Measurements from ENCODE around the gene USP35. TPM values are rescaled to one million over a fixed set of nuclear protein-coding genes. Genes with fewer than 3 reads are reported as not detected.

Gene USP35
- total RNA-seq, 2 donors from 2014 or later, result 8.6 to 11.2 TPM

- no peak overlapping the region for H3K9ac ChIP-seq (ENCODE audit: extremely low read depth, low read length, poor library complexity, severe bottlenecking)
- H3K9me3 Mint-ChIP-seq, result no peaks in the 10 kb centered on the region
- 30 to 36% methylated on average over 18 to 30 of the region's 31 CpGs for WGBS, 2 experiments (ENCODE audit: insufficient coverage in 1 of 2, insufficient read length in 1 of 2)
Measured at GRCh38 chr11:78187366-78188285, 1.1 kb upstream of the USP35 start.

GRCh38 chr11:78189174-78189724, 530 bp downstream of the USP35 start:
- Mint-ChIP-seq H3K27me3 (ENCODE audit: insufficient read depth) (peaks cover 22% of the 10 kb centered on the region), H3K9me3 (no peaks in the 10 kb centered on the region), H3K4me3 (peak overlapping the region; percentile 86), H3K4me1 (peaks cover 15% of the 10 kb centered on the region), H3K27ac (no peak overlapping the region), H3K36me3 (ENCODE audit: low read depth) (peaks cover 4% of the 10 kb centered on the region)
- 22 to 34% methylated on average over 5 to 17 of the region's 18 CpGs for WGBS, 2 experiments (ENCODE audit: insufficient coverage in 1 of 2, insufficient read length in 1 of 2)
- H3K4me1 ChIP-seq (ENCODE audit: control insufficient read depth, insufficient read depth, low read length), result peaks cover 10% of the 10 kb centered on the region
- H3K27ac ChIP-seq (ENCODE audit: low read depth, low read length), result no peak overlapping the region
- no peak for TF ChIP-seq CTCF (conservative IDR thresholded peaks at IDR 0.05)
- H3K27me3 ChIP-seq (ENCODE audit: control insufficient read depth, insufficient read depth, low read length, poor library complexity, severe bottlenecking), result no peaks in the 10 kb centered on the region
- H3K9ac ChIP-seq (ENCODE audit: extremely low read depth, low read length, poor library complexity, severe bottlenecking), result peak overlapping the region; percentile 25
- DNase-seq, result no peak
- peak overlapping the region; percentile 84 for H3K4me3 ChIP-seq (ENCODE audit: low read length)
- no peaks in the 10 kb centered on the region for H3K9me3 ChIP-seq (ENCODE audit: control insufficient read depth, low read length)
- no peaks in the 10 kb centered on the region for H3K36me3 ChIP-seq (ENCODE audit: control insufficient read depth, insufficient read depth, low read length)

More at GRCh38 chr11:78187366-78188285, 1.1 kb upstream of the USP35 start:
- peak overlapping the region; percentile 84 for H3K4me3 ChIP-seq (ENCODE audit: low read length)
- H3K27ac Mint-ChIP-seq, result peak overlapping the region; percentile 82
- peaks cover 10% of the 10 kb centered on the region for H3K4me1 ChIP-seq (ENCODE audit: control insufficient read depth, insufficient read depth, low read length)
- H3K36me3 Mint-ChIP-seq (ENCODE audit: low read depth), result peaks cover 2% of the 10 kb centered on the region
- peaks cover 15% of the 10 kb centered on the region for H3K4me1 Mint-ChIP-seq
- DNase-seq, result no peak
- H3K27me3 ChIP-seq (ENCODE audit: control insufficient read depth, insufficient read depth, low read length, poor library complexity, severe bottlenecking), result no peaks in the 10 kb centered on the region
- peaks cover 22% of the 10 kb centered on the region for H3K27me3 Mint-ChIP-seq (ENCODE audit: insufficient read depth)
- H3K36me3 ChIP-seq (ENCODE audit: control insufficient read depth, insufficient read depth, low read length), result no peaks in the 10 kb centered on the region
- H3K4me3 Mint-ChIP-seq, result peak overlapping the region; percentile 86
- no peak for TF ChIP-seq CTCF (conservative IDR thresholded peaks at IDR 0.05)
- H3K27ac ChIP-seq (ENCODE audit: low read depth, low read length), result no peak overlapping the region
- H3K9me3 ChIP-seq (ENCODE audit: control insufficient read depth, low read length), result no peaks in the 10 kb centered on the region

DNA sequence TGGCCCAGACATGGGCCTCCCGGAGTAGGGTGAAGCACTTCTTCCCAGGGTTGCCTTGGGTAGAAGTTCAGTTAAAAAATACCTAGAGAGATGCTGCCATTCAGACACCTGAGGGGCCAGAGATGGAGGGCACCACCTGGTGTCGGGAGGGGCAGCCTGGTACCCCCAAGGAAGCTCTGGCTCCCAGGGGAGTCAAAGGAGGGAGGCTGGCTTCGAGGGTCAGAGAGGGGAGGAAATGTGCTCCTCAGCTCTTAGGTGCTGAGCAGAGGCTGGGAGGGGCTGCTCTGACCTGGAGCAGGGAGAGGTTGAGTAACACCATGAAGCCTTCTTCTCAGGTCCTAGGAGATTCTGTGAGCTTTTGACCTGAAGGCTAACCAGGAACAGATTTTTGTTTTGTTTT, 1.1 kb downstream of the USP35 start:
- Histone ChIP-seq H3K4me1 (ENCODE audit: control insufficient read depth, insufficient read depth, low read length) (peaks cover 10% of the 10 kb centered on the region), H3K4me3 (ENCODE audit: low read length) (peak overlapping the region; percentile 84), H3K36me3 (ENCODE audit: control insufficient read depth, insufficient read depth, low read length) (no peaks in the 10 kb centered on the region), H3K9me3 (ENCODE audit: control insufficient read depth, low read length) (no peaks in the 10 kb centered on the region), H3K27ac (ENCODE audit: low read depth, low read length) (no peak overlapping the region), H3K27me3 (ENCODE audit: control insufficient read depth, insufficient read depth, low read length, poor library complexity, severe bottlenecking) (no peaks in the 10 kb centered on the region), H3K9ac (ENCODE audit: extremely low read depth, low read length, poor library complexity, severe bottlenecking) (no peak overlapping the region)
- Mint-ChIP-seq H3K36me3 (ENCODE audit: low read depth) (peaks cover 4% of the 10 kb centered on the region), H3K4me1 (peaks cover 17% of the 10 kb centered on the region), H3K9me3 (no peaks in the 10 kb centered on the region), H3K27ac (peak overlapping the region; percentile 24), H3K4me3 (peak overlapping the region; percentile 86), H3K27me3 (ENCODE audit: insufficient read depth) (peaks cover 22% of the 10 kb centered on the region)
- DNase-seq, result no peak
- TF ChIP-seq CTCF (conservative IDR thresholded peaks at IDR 0.05), result no peak
- 60 to 75% methylated on average over 2 to 3 of the region's 3 CpGs for WGBS, 2 experiments (ENCODE audit: insufficient coverage in 1 of 2, insufficient read length in 1 of 2)
